Peyer's patch (tissue), 4 donors: Measurements from ENCODE around the gene PPFIA1. TPM values are rescaled to one million over a fixed set of nuclear protein-coding genes. Genes with fewer than 3 reads are reported as not detected.
"Not testable (repeated sequence)": the region's sequence is repeated elsewhere in the genome, so short reads cannot be mapped to it uniquely, and the experiment has no call there.

ENCODE experiments used
- DNase-seq, 3 donors: peaks; one replicate each; pipeline ENCODE4 v3.0.0-alpha.2; 2017 to 2019
- H3K27ac ChIP-seq, 4 donors: fragments of 200-600 bp; sonication (generic); one replicate each; pipeline ENCODE4 v1.5.1; 2016 to 2019
- H3K27me3 ChIP-seq, 2 donors: fragments of 200-600 bp; sonication (generic); one replicate each; pipeline ENCODE4 v1.5.1; 2019
- H3K36me3 ChIP-seq, 3 donors: fragments of 200-600 bp; sonication (generic); one replicate each; pipeline ENCODE4 v1.5.1; 2016 to 2019
- H3K4me1 ChIP-seq, 4 donors: fragments of 200-600 bp; sonication (generic); one replicate each; pipeline ENCODE4 v1.5.1; 2016 to 2019
- H3K4me3 ChIP-seq, 4 donors: fragments of 200-600 bp; sonication (generic); 1 replicate in 3 of 4; 2 replicates in 1 of 4; pipeline ENCODE4 v1.5.1; 2016 to 2019; ENCODE audit warnings: mild to moderate bottlenecking in 1 of 4
- H3K9me3 ChIP-seq, 4 donors: fragments of 200-600 bp; sonication (generic); one replicate each; pipeline ENCODE4 v1.5.1; 2016 to 2019; ENCODE audit warnings: mild to moderate bottlenecking in 1 of 4
- CTCF ChIP-seq, 6 experiments: fragments of 450-650 bp in 4 of 6; fragments of 200-600 bp in 2 of 6; sonication (generic) in 1 of 6; IDR thresholded peaks; one replicate each; pipeline ENCODE4 v1.5.1; 2017 to 2019; ENCODE audit warnings: antibody characterized with exemption in 6 of 6, mild to moderate bottlenecking in 3 of 6, moderate library complexity in 1 of 6
- POLR2A ChIP-seq, 2 donors: fragments of 450-650 bp; IDR thresholded peaks; one replicate each; pipeline ENCODE4 v1.5.1; 2017; ENCODE audit warnings: antibody characterized with exemption in 2 of 2, mild to moderate bottlenecking in 2 of 2, moderate library complexity in 2 of 2
- total RNA-seq, 4 donors: library from RNA; depleted of rRNA; stranded (reverse); fragments of >200 nt; gene quantifications; one replicate each; pipeline ENCODE4 v1.1.0, GENCODE V29; 2016

The PPFIA1 gene
- total RNA-seq, 4 donors from 2014 or later = 45.5 to 111 (median 71.4) TPM

GRCh38 chr11:70402685-70403084 is 132.2 kb downstream of the PPFIA1 start:
- Histone ChIP-seq H3K9me3 (no peaks in the 10 kb centered on the region), H3K27ac (no peak overlapping the region), H3K36me3 (peaks cover 0 to 26% (median 0%) of the 10 kb centered on the region in 3 donors), H3K27me3 (no peaks in the 10 kb centered on the region), H3K4me1 (peaks cover 0 to 18% (median 10%) of the 10 kb centered on the region in 4 donors), H3K4me3 (no peak overlapping the region)
- DNase-seq = no peak
- no peak for TF ChIP-seq POLR2A (IDR thresholded peaks at IDR 0.05)
- no peak for TF ChIP-seq CTCF (IDR thresholded peaks at IDR 0.05)

GRCh38 chr11:70404244-70404643 is 133.8 kb downstream of the PPFIA1 start:
- peaks cover 0 to 42% (median 0%) of the 10 kb centered on the region in 3 donors for H3K36me3 ChIP-seq
- no peak for DNase-seq

GRCh38 chr11:70405679-70406395 is 135.3 kb downstream of the PPFIA1 start:
- H3K27ac ChIP-seq = no peak overlapping the region
- peaks cover 0 to under 1% (median 0%) of the 10 kb centered on the region in 4 donors for H3K4me1 ChIP-seq
- no peaks in the 10 kb centered on the region for H3K27me3 ChIP-seq
- no peak for TF ChIP-seq POLR2A (IDR thresholded peaks at IDR 0.05)
- TF ChIP-seq CTCF (IDR thresholded peaks at IDR 0.05) = no peak
- DNase-seq = no peak
- no peaks in the 10 kb centered on the region for H3K9me3 ChIP-seq
- no peak overlapping the region for H3K4me3 ChIP-seq
- H3K36me3 ChIP-seq = peaks cover 0 to 57% (median 0%) of the 10 kb centered on the region in 3 donors

More at GRCh38 chr11:70404244-70404643, 133.8 kb downstream of the PPFIA1 start:
- Histone ChIP-seq H3K9me3 (no peaks in the 10 kb centered on the region), H3K27me3 (no peaks in the 10 kb centered on the region), H3K4me1 (peaks cover 0 to 10% (median 2%) of the 10 kb centered on the region in 4 donors), H3K4me3 (no peak overlapping the region), H3K27ac (no peak overlapping the region)
- TF ChIP-seq CTCF (IDR thresholded peaks at IDR 0.05) (no peak), POLR2A (IDR thresholded peaks at IDR 0.05) (no peak)

GRCh38 chr11:70407121-70407520 is 136.6 kb downstream of the PPFIA1 start:
- H3K27me3 ChIP-seq = no peaks in the 10 kb centered on the region
- H3K27ac ChIP-seq = no peak overlapping the region
- peaks cover 0 to 70% (median 0%) of the 10 kb centered on the region in 3 donors for H3K36me3 ChIP-seq
- no peak for TF ChIP-seq CTCF (IDR thresholded peaks at IDR 0.05)
- H3K4me3 ChIP-seq = no peak overlapping the region
- no peaks in the 10 kb centered on the region for H3K4me1 ChIP-seq
- H3K9me3 ChIP-seq = no peaks in the 10 kb centered on the region
- no peak for DNase-seq

GRCh38 chr11:70407814-70408213 is 137.3 kb downstream of the PPFIA1 start:
- TF ChIP-seq POLR2A (IDR thresholded peaks at IDR 0.05) (no peak), CTCF (IDR thresholded peaks at IDR 0.05) (no peak)
- no peak overlapping the region for H3K27ac ChIP-seq
- no peaks in the 10 kb centered on the region for H3K4me1 ChIP-seq
- no peaks in the 10 kb centered on the region for H3K27me3 ChIP-seq
- DNase-seq = no peak
- no peak overlapping the region for H3K4me3 ChIP-seq
- H3K36me3 ChIP-seq = peaks cover 0 to 77% (median 0%) of the 10 kb centered on the region in 3 donors
- H3K9me3 ChIP-seq = no peaks in the 10 kb centered on the region

- peaks cover 0 to 82% (median 0%) of the 10 kb centered on the region in 3 donors for H3K36me3 ChIP-seq
- not testable (repeated sequence) for H3K4me3 ChIP-seq, H3K9me3 ChIP-seq, DNase-seq, H3K27ac ChIP-seq, H3K27me3 ChIP-seq, H3K4me1 ChIP-seq
Observed at GRCh38 chr11:70408326-70408725, 137.8 kb downstream of the PPFIA1 start.
